HEK293T (cell line): ENCODE results near the gene IFI44L.

Experiments
- BHLHE40 ChIP-seq: fragments of 450-650 bp; IDR thresholded peaks from 2 replicates; pipeline ENCODE4 v1.6.1; 2016; ENCODE audit warnings: mild to moderate bottlenecking, moderate library complexity, borderline replicate concordance
- FOXA1 ChIP-seq: fragments of 450-650 bp; IDR thresholded peaks from 2 replicates; pipeline ENCODE4 v1.6.1; 2016; ENCODE audit warnings: mild to moderate bottlenecking
- HDGF ChIP-seq: fragments of 450-650 bp; IDR thresholded peaks from 2 replicates; pipeline ENCODE4 v1.6.1; 2017; ENCODE audit warnings: antibody characterized with exemption, borderline replicate concordance
- L3MBTL2 ChIP-seq: fragments of 450-650 bp; conservative IDR thresholded peaks from 2 replicates; pipeline ENCODE4 v1.6.1; 2016; ENCODE audit warnings: mild to moderate bottlenecking
- LEF1 ChIP-seq: fragments of 450-650 bp; IDR thresholded peaks from 2 replicates; pipeline ENCODE4 v1.6.1; 2017; ENCODE audit warnings: mild to moderate bottlenecking, borderline replicate concordance
- NFRKB ChIP-seq: fragments of 450-650 bp; IDR thresholded peaks from 2 replicates; pipeline ENCODE4 v1.6.1; 2016; ENCODE audit warnings: mild to moderate bottlenecking, moderate library complexity
- SP1 ChIP-seq: fragments of 450-650 bp; IDR thresholded peaks from 2 replicates; pipeline ENCODE4 v1.6.1; 2017
- TARDBP ChIP-seq: fragments of 450-650 bp; IDR thresholded peaks from 2 replicates; pipeline ENCODE4 v1.6.1; 2016

DNA sequence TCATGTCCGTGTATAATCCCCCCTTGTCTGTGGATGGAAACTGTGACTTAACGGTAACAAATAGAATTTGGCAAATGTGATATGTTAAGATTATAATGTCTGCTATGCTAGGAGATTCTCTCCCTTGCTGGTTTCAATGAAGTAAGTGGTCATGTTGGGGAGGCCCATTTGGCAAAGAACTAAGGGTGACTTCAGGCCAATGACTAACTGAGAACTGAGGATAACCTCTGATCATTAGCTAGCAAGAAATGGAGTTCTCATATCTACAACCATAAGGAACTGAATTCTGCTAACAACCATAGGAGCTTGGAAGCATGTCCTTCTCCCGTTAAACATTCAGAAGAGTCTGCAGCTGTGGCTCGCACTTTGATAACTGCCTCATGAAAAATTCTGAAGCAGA lies 2.3 kb downstream of the IFI44L start:
- TF ChIP-seq LEF1 (no peak), BHLHE40 (no peak), SP1 (no peak), TARDBP (no peak), NFRKB (no peak), FOXA1 (no peak), HDGF (no peak), L3MBTL2 (no peak)
